Medulla oblongata (tissue), 1 donor: ENCODE results near the gene ORC6.

Source experiments
- DNase-seq: peaks from one replicate; pipeline ENCODE4 v3.0.0-alpha.2; 2015; ENCODE audit errors: extremely low spot score

ORC6 gene

DNA sequence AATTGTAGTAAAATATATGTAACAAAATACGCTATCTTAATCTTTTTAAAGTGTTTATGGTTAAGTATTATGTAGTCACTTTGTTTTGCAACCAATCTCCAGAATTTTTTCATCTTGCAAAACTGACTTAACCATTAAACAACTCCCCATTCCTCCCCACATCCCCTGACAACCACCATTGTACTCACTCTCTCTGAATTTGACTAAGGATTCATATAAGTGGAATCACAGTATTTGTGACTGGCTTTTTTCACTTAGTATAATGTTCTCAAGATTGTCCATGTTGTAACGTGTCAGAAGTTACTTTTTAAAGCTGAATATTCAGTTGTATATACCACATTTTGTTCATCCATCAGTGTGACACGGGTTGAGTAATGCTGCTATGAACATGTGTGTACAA, 10.6 kb downstream of the ORC6 start:
- no peak for DNase-seq

DNA sequence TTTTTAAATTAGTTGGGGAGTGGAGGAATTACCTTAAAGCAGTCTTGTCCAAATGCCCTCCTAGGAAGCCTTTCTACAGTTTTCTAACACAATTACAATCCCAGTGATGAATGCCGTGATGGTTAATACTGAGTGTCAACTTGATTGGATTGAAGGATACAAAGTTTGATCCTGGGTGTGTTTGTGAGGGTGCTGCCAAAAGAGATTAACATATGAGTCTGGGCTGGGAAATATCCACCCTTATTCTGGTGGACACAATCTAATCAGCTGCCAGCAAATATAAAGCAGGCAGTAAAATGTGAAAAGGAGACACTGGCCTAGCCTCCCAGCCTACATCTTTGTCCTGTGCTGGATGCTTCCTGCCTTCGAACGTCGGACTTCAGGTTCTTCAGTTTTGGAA, 12.2 kb downstream of the ORC6 start:
- DNase-seq = no peak

DNA sequence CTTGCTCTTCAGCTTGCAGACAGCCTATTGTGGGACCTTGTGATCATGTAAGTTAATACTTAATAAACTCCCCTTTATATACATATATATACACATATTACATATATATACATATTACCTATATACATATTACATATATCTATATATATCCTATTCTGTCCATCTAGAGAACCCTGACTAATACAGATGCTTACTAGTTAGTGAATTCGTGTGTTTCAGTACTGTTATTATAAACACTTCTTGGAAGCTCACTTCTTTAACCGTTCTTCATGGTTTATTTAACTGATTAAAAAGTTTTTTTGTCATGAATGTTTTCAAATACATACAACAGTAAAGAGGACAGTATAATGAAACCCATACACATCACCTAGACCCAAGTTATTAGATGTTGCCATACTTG, 12.6 kb downstream of the ORC6 start:
- DNase-seq = no peak

DNA sequence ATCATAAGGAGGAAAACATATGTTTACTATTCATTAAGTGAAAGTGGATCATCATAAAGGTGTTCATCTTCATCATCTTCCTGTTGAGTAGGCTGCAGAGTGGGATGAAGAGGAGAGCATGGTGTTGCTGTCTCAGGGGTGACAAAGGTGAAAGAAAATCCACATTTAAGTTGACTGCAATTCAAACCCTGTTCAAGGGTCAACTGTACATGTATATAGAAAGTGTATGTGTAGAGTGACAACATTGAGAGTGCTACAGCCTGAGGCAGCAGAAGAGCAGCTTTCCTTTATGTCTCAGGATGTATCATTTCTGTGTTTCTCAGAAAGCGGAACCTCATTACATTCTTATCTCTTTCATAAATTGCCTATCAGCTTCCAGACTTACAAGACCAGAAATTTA, 17.2 kb downstream of the ORC6 start:
- DNase-seq = no peak

DNA sequence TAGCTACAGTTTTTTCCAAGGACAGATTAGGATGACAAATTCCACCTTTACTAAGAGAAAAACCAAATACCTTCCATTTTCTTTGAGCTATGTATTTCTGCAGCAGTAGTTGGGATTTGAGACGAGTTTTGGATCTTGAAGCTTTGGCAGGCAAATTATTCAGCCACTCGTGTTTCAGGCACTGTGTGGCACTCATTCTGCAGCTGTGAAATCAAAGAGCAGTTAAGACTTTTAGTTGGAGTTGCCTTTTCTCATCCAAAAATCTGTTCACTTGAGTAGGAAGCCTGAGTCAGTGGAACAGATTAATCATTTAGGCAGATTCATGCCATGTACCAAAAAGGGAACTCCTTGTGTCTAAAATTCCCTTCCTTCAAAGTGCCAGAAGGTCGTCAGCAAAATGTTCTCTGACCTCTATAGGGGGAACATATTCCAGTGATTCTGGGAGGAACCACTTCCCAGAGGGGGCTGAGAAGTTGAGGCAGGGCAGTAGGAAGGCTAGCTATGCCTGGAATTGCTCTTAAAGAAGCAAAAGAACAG, 20.1 kb downstream of the ORC6 start:
- peak; percentile 6 for DNase-seq

DNA sequence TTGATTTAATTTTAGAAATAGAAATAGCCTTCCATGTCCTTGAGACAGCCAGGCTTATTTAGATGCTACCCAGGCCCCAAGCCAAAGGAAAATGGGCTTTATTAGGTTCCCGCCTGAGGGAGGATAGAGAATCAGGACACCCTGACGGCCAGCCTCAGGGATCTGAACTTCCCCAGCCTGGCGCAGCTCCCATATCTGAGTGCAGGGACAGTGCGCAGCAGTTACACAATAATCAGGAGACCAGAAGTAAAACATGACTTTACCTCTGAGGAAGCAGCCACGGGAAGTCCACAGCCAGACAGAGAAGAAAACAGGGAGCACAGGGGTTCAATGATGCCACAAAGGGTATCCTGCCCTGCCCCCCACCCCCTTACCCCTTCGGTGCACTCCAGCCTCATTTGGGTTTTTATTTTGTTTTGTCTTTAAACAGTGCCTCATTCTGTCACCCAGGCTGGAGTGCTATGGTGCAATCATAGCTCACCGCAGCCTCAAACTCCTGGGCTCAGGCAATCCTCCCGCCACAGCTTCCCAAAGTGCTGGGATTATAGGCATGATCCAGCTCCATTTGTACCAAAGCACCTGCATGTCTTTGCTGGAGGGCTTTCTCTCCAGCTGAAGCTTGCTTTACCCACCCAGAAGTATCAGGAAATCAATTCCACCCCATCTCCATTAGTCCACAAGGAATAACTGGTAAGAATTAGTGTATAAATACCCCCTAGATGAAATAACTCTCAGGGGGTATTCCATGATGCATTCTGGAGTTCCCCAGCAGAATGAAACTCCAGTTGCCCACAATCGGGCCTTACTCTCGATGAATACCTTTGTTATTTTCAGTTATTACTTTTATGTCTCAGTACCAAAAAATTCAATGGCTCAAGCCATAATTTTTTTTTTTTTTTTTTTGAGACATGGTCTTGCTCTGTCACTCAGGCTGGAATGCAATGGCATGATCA, 21.9 kb downstream of the ORC6 start:
- DNase-seq = peak; percentile 33

DNA sequence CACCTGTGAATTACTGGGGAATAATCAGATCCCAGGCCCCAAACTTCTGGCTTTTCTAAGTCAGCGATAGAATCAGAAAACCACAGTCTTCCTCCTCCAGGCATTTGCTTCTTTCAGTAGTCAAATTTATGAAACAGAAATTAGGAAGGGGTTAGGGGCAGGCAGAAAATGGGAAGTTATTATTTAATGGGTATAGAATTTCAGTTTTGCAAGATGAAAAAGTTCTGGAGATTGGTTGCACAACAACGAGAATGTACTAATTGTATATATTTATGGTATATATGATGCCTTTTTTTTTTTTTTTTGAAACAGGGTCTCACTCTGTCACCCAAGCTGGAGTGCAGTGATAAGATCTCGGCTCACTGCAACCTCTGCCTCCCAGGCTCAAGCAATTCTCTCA, 23.5 kb downstream of the ORC6 start:
- no peak for DNase-seq

DNA sequence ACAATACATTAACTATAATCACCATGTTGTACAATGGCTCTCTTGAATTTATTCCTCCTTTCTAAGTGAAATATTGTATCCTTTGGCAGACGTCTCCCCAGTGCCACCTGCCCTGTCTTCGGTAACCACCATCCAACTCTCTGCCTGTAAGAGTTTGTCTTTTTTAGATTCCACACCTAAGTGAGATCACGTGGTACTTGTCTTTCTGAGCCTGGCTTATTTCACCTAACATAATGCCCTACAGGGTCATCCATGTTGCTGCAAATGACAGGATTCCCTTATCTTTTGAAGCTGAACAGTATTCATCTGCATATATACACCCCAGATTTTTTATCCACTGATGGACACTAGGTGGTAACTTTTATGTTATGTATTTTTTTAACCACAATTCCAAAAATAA, 24.2 kb downstream of the ORC6 start:
- DNase-seq = no peak

DNA sequence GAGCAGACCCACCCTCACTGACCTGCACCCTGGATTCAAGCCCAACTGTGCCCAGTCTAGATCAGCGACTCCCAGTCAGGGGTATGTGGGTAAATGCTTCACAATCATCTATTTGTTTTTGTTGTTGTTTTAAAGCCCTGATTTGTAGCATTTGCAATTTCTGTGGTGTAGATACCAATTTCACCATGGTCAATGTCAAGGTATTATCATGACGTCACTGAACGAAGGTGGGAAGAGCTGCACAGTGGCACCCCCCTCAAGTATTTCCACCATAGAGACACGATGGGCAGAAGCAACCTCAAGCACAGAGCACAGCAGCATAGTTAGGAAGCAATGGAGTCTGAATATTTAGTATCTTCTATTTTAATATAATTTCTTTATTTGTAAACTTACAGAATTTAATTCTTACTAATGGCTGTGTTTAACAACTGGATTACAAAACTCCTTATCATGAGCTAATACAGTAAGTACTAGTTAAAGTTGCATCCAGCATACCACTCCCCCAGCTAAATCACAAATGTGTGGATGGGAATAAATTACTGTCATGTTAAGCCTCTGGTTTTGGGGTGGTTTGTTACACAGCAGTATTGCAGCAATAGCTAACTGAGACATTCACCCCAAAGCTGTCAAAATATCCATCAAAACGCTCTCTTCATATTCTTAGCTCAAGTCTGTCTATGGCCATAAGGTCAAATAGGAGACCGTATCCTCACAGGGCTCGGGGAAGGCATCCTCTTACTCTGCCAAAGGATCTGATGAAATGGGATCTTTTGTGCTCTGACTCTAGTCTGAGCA, 25.5 kb downstream of the ORC6 start:
- no peak for DNase-seq

DNA sequence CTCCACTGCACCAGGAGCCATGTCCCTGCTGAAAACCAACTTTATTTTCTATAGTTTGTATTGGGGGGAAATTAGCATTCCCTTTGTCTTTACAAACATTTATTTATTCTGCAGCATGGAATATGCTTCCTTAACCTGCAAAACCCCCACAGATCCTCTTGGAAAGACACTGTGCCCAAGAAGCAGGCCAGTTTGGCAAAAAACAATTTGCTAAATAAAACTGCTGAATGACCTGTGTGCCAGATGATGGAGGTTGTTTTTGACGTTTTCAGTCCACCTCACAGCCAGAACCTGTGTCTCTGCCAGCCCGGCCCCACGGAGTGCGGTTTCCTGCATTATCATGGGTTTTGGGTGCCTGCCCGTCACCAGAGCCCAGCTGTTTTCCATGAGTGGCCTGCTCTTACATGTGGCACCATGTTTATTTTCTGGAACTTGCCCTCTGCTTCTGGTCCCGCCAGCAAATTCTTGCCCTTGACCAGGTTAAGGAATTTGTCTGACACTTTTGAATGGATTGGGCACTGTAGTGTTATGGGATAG, 26.4 kb downstream of the ORC6 start:
- no peak for DNase-seq

DNA sequence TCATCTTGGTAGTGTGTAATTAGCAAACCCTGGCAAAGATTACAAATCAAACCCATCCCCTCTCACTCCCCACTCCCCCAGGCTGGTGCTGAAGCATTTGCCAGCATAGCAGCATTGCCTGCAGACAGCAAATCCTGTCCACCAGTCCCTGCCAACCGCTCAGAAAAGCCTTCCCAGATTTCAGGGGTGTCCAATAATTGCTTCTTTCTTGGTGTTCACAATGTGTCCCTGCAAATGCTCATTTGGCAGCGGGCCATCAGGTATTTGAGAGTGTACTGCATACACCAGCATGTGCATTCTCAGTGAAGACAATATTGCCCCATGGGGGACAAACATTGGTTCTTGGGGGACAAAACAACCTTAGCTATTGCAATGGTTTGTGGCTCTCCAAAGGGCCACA, 28.2 kb downstream of the ORC6 start:
- no peak for DNase-seq

DNA sequence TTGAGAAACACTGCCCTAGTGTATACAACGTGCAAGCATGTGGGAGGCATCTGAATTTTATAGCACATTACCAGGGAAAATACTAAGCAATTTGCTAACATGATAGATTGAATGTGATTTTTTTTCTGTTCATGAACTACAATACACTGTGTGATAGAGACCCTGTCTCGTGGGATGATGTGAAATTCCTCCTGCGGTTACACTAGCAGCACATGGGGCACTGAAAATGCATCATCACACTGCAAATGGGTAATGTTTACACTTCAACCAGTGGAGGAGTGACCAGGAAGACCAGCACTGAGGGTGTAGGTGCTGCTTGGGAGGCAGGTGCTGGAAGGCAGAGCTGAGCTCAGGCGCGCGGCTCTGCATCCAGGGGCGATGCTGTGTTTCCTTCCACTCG, 28.8 kb downstream of the ORC6 start:
- DNase-seq = no peak

DNA sequence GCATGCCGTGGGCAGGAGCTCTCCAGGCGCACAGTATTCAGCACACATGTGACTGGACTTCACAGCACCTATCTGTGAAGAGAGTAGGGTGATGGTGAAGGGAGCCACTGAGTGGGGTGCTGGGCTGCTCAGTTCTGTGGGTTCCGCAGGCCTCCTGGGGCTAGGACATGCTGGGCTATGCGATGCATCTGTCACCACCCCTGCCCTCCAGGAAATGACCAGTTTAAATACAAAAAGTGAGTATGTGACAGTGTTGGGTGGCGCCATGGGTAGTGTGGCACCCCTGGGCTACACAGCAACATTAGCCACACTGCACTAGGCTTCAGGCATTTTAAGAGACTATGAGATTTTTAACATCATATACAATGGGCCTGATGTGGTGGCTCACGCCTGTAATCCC, 30.1 kb downstream of the ORC6 start:
- no peak for DNase-seq

DNA sequence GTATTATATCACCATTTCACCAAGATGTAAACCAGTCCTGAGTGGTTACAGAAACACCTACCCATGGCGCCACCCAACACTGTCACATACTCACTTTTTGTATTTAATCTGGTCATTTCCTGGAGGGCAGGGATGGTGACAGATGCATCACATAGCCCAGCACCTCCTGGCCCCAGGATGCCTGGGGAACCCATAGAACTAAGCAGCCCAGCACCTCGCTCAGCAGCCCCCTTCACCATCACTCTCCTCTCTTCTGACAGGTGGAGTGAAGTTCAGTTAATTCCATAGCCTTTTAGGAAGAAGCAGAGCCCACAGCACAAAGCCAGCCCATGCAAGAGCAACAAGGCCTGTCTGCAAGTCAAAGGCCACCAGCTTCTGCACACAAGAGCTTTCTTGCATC, 31.2 kb downstream of the ORC6 start:
- no peak for DNase-seq

DNA sequence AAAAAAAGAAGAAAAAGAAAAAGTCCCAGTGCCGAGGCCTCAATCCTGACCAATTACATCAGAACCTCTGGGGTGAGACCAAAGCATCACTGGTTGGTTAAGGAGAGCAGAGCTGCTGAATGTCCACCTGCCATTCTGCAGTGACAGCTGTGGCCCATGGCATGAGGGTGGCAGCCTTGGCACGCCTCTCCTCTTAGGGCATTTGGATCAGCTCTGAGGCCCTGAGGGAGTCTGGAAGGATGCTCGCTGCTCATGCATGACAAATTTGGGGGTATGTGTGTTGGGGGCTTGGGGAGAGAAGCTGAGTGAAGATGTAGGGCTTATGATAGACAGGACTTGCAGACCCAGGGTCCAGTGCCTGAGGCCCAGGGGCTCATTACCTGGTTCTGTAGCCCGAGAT, 32.4 kb downstream of the ORC6 start:
- DNase-seq = no peak

DNA sequence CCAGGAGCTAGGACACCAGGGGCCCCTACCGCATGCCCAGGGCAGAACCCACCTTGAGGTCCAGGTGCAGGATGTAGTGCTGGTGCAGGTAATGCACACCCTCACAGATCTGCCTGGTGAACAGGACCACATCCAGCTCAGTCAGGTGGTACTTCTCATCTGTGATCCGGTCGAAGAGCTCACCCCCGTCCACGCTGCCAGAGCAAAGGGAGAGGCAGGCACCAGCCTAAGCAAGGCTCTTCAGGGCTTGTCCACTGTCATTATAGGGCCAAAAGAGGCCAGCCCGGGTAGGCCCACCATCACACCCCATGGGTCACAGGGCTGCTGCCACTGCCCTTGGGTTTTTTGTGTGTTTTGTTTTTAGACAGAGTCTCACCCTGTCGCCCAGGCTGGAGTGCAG, 37.7 kb downstream of the ORC6 start:
- no peak for DNase-seq

DNA sequence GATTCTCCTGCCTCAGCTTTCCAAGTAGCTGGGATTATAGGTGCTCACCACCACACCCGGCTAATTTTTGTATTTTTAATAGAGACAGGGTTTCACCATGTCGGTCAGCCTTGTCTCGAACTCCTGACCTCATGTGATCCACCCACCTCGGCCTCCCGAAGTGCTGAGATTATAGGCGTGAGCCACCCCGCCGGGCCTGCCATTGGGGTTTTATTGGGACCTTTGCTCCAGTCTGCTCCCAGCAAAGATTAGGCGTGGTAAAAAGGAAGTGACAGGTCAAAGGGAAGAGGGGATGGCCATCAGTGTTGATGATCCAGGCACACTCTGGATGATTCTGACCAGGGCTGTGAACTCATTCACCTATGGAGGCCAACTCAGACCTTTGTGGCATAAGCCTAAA, 38.2 kb downstream of the ORC6 start:
- no peak for DNase-seq

DNA sequence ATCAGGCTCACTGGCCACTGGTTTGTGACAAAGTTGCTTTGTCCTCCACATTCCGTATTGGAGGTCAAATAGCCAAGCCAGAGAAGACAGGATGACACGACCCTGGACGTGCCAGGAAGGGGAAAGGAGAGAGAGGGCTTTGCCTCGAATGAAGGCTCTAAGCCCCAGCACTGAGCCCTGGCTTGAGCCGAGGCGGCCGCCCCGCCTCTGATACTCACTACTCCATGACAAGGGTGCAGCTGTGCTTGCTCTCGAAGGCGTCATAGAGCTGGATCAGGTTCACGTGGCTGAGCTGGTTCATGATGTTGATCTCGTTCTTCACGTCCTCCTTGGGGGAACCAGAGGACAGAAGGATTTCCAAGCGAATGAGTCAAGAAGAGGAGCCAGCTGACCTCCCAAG, 39.3 kb downstream of the ORC6 start:
- DNase-seq = no peak

DNA sequence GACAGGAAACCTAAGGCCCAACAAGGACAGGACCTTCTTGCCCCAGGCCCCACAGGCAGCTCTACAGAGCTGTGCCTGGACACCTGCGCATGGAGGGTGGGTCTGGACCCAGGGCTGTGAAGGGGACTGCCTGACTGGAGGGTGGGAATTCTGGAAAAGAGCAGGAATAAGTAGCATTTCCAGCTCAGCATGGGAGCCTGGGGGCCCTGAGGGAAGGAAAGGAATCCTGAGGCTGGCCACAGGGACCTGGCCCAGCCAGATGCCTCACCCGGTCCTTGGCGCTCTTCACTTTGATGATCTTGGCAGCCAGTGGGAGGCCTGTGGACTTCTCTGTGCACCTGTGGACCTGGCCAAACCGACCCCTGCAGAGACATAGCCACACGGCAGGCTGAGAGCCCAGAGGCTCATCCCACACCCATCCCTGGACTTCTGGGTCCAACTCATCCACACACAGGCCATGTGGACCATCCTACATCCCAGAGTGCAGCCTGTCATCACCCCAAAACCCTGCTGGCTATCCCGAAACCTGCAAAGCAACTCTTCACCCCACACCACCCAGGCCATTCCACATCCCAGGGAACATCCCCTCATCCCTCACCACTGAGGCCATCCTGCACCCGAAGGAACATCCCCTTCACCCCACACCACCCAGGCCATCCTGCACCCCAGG, 40.0 kb downstream of the ORC6 start:
- no peak for DNase-seq

DNA sequence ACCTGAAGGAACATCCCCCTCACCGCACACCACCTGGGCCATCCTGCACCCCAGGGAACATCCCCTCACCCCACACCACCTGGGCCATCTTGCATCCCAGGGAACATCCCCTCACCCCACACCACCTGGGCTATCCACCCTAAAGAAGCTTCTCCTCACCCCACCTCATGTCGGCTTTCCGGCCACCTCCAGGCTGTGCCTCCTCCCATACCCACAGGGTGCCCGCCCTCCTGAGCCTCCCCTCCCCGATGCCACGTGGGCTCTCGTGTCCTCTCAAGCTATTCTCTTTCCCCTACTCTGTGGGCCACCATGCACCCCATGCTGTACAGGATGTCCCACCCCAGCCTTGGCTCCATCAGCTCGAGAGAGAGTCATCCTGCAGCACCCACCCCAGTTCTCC, 40.7 kb downstream of the ORC6 start:
- DNase-seq = no peak

DNA sequence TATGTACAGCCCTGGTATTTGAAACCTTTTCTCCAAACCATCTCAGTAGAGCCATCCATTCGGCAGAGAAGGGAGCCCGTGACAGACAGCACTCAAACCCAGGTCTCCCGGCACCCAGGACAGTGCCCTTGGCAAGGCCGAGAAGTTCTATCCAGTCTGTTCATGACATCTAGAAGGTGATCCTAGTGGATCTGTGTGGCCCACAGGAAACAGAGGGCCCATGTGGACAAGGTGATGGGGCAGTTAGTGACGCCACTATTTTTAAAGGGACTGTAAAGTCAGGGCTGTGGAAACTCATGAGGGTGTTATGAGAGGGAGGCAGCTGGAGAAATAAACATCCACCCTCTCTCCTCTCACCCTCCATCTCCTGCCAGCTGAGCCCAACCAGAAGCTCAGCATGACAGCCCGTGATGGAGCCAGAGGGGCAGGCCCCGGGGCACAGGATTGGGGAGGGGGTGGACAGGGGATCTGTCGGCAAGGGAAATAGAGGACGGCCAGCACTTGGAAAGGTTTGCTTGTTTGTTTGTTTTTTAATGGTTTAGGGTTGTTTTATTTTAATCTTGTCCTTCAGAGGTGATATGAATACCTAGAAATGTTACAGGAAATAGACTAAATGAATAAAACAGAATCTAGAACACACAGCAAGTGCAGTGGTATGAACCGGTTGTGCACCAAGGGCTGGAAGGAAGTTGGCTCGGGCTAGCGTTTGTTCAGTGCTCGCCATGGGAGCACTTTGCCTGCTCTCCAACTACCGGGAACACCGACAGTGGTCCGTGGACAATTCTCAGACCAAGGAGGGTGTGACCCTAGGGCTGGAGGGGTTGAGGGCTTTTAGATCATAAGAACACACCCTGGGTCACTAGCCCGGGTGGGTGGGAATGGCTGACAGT, 41.6 kb downstream of the ORC6 start:
- no peak for DNase-seq
